Omental fat pad (tissue), 4 donors: ENCODE measurements around the gene CCDC106. TPM values are rescaled to one million over a fixed set of nuclear protein-coding genes. Genes with fewer than 3 reads are reported as not detected.

Source experiments
- ATAC-seq: fragments of 150-250 bp; one replicate; pipeline ENCODE4 v1.9.1; 2016; ENCODE audit warnings: mild to moderate bottlenecking, moderate library complexity; ENCODE audit not compliant: low FRiP score
- DNase-seq: peaks from one replicate; pipeline ENCODE4 v3.0.0-alpha.2; 2019; ENCODE audit warnings: low spot score
- total RNA-seq, 4 donors: library from RNA; depleted of rRNA; stranded (reverse); fragments of >200 nt; gene quantifications; one replicate each; pipeline ENCODE4 v1.1.0, GENCODE V29; 2016
- TF ChIP-seq, protein P1 (sequence below), 3 donors: fragments of 450-650 bp; IDR thresholded peaks; one replicate each; pipeline ENCODE4 v1.5.1; 2016 to 2017; ENCODE audit warnings: antibody characterized with exemption in 3 of 3, mild to moderate bottlenecking in 3 of 3, moderate library complexity in 2 of 3

CCDC106 gene
- total RNA-seq, 4 donors from 2014 or later, result 9.8 to 15.2 (median 11.0) TPM

DNA sequence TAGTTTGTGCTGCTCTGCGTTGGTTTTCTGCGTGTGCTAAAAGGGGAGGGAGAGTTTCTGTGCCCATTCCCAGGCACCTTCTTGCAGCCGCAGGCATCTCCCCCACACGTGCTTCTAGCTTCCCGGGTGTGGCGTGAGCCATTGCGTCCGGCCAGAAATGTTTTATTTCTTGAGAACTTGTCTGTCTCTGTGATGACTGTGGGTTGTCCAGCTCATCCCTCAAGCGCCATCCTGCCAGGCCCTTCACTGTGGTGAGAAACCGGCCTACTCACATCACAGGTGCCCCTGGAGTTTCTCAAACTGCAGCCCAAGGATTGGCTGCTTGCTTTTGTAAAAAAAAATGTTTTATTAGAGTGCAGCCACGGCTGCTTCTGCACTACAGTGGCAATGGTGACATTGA, 51.2 kb downstream of the CCDC106 start:
- ATAC-seq (no peak), DNase-seq (no peak)
- TF ChIP-seq, protein P1, sequence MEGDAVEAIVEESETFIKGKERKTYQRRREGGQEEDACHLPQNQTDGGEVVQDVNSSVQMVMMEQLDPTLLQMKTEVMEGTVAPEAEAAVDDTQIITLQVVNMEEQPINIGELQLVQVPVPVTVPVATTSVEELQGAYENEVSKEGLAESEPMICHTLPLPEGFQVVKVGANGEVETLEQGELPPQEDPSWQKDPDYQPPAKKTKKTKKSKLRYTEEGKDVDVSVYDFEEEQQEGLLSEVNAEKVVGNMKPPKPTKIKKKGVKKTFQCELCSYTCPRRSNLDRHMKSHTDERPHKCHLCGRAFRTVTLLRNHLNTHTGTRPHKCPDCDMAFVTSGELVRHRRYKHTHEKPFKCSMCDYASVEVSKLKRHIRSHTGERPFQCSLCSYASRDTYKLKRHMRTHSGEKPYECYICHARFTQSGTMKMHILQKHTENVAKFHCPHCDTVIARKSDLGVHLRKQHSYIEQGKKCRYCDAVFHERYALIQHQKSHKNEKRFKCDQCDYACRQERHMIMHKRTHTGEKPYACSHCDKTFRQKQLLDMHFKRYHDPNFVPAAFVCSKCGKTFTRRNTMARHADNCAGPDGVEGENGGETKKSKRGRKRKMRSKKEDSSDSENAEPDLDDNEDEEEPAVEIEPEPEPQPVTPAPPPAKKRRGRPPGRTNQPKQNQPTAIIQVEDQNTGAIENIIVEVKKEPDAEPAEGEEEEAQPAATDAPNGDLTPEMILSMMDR (IDR thresholded peaks at IDR 0.05), result no peak

DNA sequence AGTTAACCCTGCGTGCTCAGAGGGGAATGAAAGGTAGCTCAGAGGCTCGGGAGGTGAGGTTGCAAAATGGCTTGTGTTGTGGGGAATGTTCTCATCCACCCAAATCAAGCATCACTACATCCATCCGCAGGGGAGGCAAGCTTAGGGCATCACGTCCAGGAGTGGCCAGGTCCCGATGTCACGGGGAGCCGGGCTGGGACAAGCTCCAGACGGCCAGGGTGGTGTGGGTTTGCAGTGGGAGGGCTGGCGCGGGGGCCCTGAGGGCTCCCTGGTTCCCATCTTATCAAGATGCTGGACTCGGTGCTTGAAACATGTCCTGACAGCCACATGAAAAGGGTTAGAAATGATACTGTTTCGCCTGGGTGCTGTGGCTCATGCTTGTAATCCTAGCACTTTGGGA, 52.8 kb downstream of the CCDC106 start:
- no peak for ATAC-seq
- TF ChIP-seq, protein P1 (IDR thresholded peaks at IDR 0.05), result no peak
- no peak for DNase-seq

DNA sequence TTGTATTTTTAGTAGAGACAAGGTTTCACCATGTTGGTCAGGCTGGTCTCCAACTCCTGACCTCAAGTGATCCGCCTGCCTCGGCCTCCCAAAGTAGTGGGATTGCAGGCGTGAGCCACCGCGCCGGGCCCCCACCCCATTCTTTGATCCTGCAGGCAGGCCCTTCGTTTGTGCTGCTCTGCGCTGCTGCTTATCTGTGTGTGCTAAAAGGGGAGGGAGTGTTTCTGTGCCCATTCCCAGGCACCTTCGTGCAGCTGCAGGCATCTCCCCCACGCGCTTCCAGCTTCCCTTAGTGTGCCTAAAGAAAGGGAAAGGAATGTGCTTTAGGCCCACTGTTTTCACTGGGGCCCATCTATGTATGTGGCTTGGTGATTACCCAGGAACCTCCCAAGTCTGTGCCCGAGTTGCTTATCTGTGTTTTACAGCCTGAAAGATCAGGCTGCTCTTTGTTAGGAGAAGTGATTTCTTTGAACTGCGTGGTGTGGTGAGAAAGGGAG, 54.2 kb downstream of the CCDC106 start:
- ATAC-seq (no peak), DNase-seq (no peak)
- TF ChIP-seq, protein P1 (IDR thresholded peaks at IDR 0.05), result no peak

Other genes with a start within 250 kb of the CCDC106 start
- 10 to 100 TPM in 2 of 4 donors, 1 to 10 TPM in 2; 7.4 to 25.6 (median 13.0) TPM for gene UBE2S, start 240.4 kb upstream of the CCDC106 start, total RNA-seq
- gene SHISA7, start 204.9 kb upstream of the CCDC106 start, total RNA-seq, result not detected
- 10 to 100 TPM; 52.5 to 96.8 (median 62.5) TPM for gene ISOC2, start 186.6 kb upstream of the CCDC106 start, total RNA-seq
- gene C19orf85, start 183.5 kb upstream of the CCDC106 start, total RNA-seq, result not detected
- 1 to 10 TPM; 1.7 to 6.4 (median 2.6) TPM for gene ZNF628, start 171.6 kb upstream of the CCDC106 start, total RNA-seq
- 1 to 10 TPM; 2.3 to 4.6 (median 2.6) TPM for gene NAT14, start 163.0 kb upstream of the CCDC106 start, total RNA-seq
- gene SSC5D, start 159.8 kb upstream of the CCDC106 start, total RNA-seq, result 1 to 10 TPM; 1.6 to 6.1 (median 3.5) TPM
- gene SBK2, start 111.1 kb upstream of the CCDC106 start, total RNA-seq, result under 1 TPM in 1 of 4 donors, not detected in 3; 0.56 TPM
- 1 to 10 TPM in 1 of 4 donors, under 1 TPM in 2, not detected in 1; 0.36 to 1.5 (median 0.79) TPM for gene SBK3, start 102.7 kb upstream of the CCDC106 start, total RNA-seq
- gene ZNF579, start 67.4 kb upstream of the CCDC106 start, total RNA-seq, result 1 to 10 TPM; 1.3 to 4.0 (median 2.3) TPM
- 1 to 10 TPM; 4.2 to 7.1 (median 5.0) TPM for gene FIZ1, start 48.7 kb upstream of the CCDC106 start, total RNA-seq
- gene ZNF524, start 47.9 kb upstream of the CCDC106 start, total RNA-seq, result 10 to 100 TPM; 15.6 to 27.5 (median 17.4) TPM
- 1 to 10 TPM; 2.2 to 6.3 (median 3.8) TPM for gene ZNF865, start 42.6 kb upstream of the CCDC106 start, total RNA-seq
- 1 to 10 TPM; 2.5 to 3.8 (median 3.2) TPM for gene ZNF784, start 23.6 kb upstream of the CCDC106 start, total RNA-seq
- gene ZNF580, start 7.2 kb upstream of the CCDC106 start, total RNA-seq, result 10 to 100 TPM; 11.4 to 20.5 (median 13.8) TPM
- gene ZNF581, start 4.6 kb upstream of the CCDC106 start, total RNA-seq, result 10 to 100 TPM in 3 of 4 donors, 1 to 10 TPM in 1; 9.9 to 15.0 (median 11.9) TPM
- 100 to 1,000 TPM in 2 of 4 donors, 10 to 100 TPM in 2; 55.2 to 132 (median 86.1) TPM for gene U2AF2, start 6.8 kb downstream of the CCDC106 start, total RNA-seq
- gene EPN1, start 27.0 kb downstream of the CCDC106 start, total RNA-seq, result 10 to 100 TPM; 56.4 to 82.3 (median 62.0) TPM
- not detected for gene NLRP9, start 90.2 kb downstream of the CCDC106 start, total RNA-seq
- not detected for gene RFPL4A, start 110.9 kb downstream of the CCDC106 start, total RNA-seq
- gene RFPL4AL1, start 120.9 kb downstream of the CCDC106 start, total RNA-seq, result not detected
- not detected for gene NLRP11, start 183.8 kb downstream of the CCDC106 start, total RNA-seq
- gene NLRP4, start 188.3 kb downstream of the CCDC106 start, total RNA-seq, result not detected